GM06990 (cell line): ENCODE data around the gene ESPNL.

ENCODE experiments used
- DNase-seq: peaks from one replicate; pipeline ENCODE4 v3.0.0-alpha.2; 2011; ENCODE audit not compliant: insufficient read length; ENCODE audit errors: extremely low read depth
- H3K27me3 ChIP-seq: replicated peaks from 2 replicates; pipeline ENCODE4 v1.6.0; 2011; ENCODE audit warnings: low read length; ENCODE audit not compliant: control insufficient read depth, insufficient read depth
- H3K36me3 ChIP-seq: 2 replicates; pipeline ENCODE4 v1.5.1; 2011; ENCODE audit warnings: low read length; ENCODE audit not compliant: control insufficient read depth, insufficient read depth
- H3K4me3 ChIP-seq: replicated peaks from 2 replicates; pipeline ENCODE4 v1.5.1; 2011; ENCODE audit warnings: low read depth, mild to moderate bottlenecking, control low read depth, low read length
- TF ChIP-seq, protein P1 (sequence below): IDR thresholded peaks from 2 replicates; pipeline ENCODE4 v1.5.1; 2011; ENCODE audit warnings: low read length, control low read depth, mild to moderate bottlenecking, inconsistent platforms; ENCODE audit not compliant: insufficient read depth, poor library complexity, severe bottlenecking

The ESPNL gene

DNA sequence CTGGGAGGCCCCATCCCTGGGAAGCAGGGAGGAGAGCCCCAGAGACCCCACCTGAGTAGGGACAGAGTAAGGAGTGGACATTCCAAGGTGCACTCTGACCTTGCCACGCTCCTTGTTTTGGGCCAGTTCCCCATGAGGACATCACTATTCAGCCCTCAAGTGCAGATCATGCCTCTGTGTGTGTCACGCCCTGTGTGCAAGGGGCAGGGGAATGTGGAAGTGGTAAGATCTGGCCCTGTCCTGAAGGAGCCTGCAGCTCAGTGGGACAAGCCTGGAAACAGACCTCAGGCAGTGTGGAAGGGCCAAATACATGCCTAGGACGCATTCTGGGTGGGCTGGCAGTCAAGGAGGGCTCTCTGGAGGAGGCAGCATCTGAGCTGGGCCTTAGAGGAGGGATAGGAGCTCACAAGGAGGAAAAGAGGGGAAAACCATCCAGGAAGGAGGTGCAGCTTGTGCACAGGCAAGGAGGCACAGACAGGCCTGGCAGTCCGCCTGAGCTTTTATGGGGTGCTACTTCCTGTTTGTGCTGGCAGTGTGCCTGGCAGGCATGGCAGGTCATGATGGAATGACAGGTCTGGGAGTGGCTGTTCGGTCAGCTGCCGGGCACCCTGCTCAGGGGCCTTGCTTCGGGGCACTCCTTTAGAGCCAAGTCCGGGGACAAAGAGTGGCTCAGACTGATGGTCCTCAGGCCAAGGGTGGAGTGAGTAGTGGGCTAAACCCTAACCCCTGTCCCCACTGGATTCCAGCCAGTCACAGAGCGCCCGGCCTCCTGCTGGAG lies 41.6 kb downstream of the ESPNL start:
- TF ChIP-seq, protein P1, sequence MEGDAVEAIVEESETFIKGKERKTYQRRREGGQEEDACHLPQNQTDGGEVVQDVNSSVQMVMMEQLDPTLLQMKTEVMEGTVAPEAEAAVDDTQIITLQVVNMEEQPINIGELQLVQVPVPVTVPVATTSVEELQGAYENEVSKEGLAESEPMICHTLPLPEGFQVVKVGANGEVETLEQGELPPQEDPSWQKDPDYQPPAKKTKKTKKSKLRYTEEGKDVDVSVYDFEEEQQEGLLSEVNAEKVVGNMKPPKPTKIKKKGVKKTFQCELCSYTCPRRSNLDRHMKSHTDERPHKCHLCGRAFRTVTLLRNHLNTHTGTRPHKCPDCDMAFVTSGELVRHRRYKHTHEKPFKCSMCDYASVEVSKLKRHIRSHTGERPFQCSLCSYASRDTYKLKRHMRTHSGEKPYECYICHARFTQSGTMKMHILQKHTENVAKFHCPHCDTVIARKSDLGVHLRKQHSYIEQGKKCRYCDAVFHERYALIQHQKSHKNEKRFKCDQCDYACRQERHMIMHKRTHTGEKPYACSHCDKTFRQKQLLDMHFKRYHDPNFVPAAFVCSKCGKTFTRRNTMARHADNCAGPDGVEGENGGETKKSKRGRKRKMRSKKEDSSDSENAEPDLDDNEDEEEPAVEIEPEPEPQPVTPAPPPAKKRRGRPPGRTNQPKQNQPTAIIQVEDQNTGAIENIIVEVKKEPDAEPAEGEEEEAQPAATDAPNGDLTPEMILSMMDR, result no peak
- Histone ChIP-seq H3K27me3 (no peaks in the 10 kb centered on the region), H3K4me3 (no peak overlapping the region), H3K36me3 (no peaks in the 10 kb centered on the region)
- no peak for DNase-seq

DNA sequence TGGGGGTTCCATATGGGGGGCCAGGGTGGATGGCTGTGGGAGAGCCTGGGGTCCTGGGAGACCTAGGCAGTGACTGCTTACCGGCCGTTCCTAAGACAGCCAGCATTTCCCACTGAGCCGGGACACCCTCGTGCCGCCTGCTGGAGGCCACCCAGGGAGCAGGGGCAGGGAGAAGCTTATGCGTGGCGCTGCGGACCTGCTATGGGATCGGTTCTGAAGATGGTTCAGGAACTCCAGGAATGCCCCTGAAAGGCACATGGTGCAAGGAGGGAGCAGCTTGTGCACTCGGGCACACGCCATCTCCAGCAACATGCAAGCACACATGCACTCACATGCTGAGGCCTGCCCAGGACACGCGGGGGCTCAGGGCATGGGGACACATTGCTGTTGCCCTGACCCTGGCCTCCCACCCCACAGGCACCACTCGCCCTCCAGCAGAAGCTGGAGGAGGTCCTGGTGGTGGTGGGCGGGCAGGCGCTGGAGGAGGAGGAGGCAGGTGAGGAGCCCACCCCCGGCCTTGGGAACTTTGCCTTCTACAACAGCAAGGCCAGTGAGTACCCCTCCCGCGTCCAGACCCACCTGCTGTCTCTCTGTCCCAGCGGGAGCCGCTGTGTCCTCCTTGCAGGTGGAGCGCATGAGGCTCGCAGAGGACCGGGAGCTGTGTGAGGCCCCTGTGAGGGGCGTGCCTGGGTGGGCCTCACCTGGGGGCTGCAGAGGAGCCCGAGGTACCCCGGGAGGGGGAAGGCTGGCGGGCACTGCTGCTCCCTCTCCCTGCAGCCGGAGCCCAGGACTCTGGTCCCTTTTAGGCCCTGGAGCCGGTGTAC lies 42.5 kb downstream of the ESPNL start:
- TF ChIP-seq, protein P1, result no peak
- H3K4me3 ChIP-seq, result no peak overlapping the region
- no peaks in the 10 kb centered on the region for H3K27me3 ChIP-seq
- no peak for DNase-seq
- no peaks in the 10 kb centered on the region for H3K36me3 ChIP-seq

DNA sequence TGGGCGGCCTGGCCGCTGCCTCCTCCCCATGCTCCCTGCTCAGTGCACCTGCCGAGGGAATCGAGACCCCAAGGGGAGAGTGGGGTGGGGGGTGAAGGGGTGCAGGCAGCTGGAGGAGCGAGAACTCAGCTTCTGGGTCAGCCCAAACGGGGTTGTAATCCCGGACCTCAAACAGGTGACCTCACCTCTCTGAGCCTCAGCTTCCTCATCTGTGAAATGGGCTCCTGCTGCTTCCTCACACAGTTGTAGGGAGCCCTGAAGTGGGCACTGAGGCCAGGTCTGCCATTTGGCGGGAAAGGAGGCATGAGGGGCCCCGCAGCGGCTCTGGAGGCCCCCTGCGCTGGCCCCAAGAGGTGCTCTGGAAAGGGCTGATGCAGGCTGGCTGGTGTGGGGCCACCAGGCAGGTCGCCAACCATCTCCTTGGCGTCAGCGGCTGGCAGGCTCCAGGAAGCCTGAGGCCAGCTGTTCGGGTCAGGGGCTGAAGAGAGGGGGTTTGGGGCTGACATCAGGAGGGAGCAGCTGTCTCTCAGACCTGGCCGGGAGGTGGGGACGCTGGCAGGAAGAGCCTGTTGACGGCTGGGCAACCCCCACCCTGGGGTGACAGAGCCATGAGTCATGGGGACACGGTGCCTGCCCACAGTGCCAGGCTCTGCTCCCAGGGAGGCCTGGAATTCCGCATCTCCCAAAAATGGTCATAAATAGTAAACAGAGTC lies 43.3 kb downstream of the ESPNL start:
- no peak for DNase-seq
- Histone ChIP-seq H3K36me3 (no peaks in the 10 kb centered on the region), H3K4me3 (no peak overlapping the region), H3K27me3 (no peaks in the 10 kb centered on the region)
- TF ChIP-seq, protein P1, result no peak

DNA sequence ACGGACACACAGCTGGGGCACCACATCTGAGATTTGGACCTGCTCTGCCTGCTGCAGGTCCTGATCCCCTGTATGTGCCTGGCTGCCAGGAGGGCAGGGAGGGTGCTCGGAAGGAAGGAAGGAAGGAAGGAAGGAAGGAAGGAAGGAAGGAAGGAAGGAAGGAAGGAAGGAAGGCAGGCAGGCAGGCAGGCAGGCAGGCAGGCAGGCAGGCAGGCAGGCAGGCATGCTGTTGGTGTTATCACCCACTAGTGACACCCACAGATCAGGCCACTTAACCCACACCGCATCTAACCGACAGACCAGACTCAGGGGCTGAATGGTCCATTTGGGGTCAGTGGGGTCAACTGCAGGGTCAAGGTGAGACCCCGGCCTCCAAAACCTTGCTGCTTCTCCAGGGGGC lies 44.1 kb downstream of the ESPNL start:
- TF ChIP-seq, protein P1, result no peak
- H3K27me3 ChIP-seq, result no peaks in the 10 kb centered on the region
- no peak for DNase-seq
- H3K36me3 ChIP-seq, result no peaks in the 10 kb centered on the region
- no peak overlapping the region for H3K4me3 ChIP-seq

DNA sequence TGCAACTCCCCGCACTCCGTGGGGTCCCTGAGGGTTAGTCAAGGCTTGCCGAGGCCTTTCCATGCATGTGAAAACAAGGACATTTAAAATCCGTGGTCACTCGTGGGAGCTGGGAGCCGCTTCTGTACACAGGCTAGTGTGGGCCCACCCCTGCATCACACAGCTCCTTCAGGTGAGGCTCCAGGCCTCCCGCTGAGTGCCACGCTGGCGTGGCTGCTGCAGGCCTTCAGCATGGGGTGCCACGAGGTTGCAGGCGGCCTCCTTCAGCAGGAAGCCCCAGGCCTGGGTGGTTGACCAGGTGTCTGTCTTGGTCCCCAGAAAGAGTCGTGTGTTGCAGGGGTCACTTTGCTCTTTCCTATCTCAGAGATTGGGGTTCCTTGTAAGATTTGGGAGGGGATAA lies 44.9 kb downstream of the ESPNL start:
- Histone ChIP-seq H3K4me3 (no peak overlapping the region), H3K27me3 (no peaks in the 10 kb centered on the region), H3K36me3 (no peaks in the 10 kb centered on the region)
- TF ChIP-seq, protein P1, result no peak
- DNase-seq, result no peak
